Natural killer cell (primary cell): ENCODE measurements around the gene ZNF205. TPM values are rescaled to one million over a fixed set of nuclear protein-coding genes. Genes with fewer than 3 reads are reported as not detected.
"Not testable (repeated sequence)": the region's sequence is repeated elsewhere in the genome, so short reads cannot be mapped to it uniquely, and the experiment has no call there.

ENCODE experiments used
- ATAC-seq, 3 donors: fragments of 150-1000 bp in 2 of 3; fragments of 200-7000 bp in 1 of 3; cut with Tn5 transposase; 1 replicate in 1 of 3; 2 replicates in 2 of 3; pipeline ENCODE4 v1.10.0; 2021; ENCODE audit warnings: mild to moderate bottlenecking in 2 of 3, moderate library complexity in 2 of 3
- DNase-seq, 2 donors: peaks; one replicate each; pipeline versions ENCODE4 v3.0.0 to v3.0.0-alpha.2; 2013 to 2021; ENCODE audit warnings: mixed read lengths in 1 of 2
- H3K27ac ChIP-seq: one replicate; pipeline ENCODE4 v1.5.1; 2013; ENCODE audit warnings: mild to moderate bottlenecking, low read length
- H3K27me3 ChIP-seq: one replicate; pipeline ENCODE4 v1.6.1; 2013; ENCODE audit warnings: low read length; ENCODE audit not compliant: control insufficient read depth, insufficient read depth
- H3K36me3 ChIP-seq: one replicate; pipeline ENCODE4 v1.6.1; 2013; ENCODE audit warnings: low read length; ENCODE audit not compliant: control insufficient read depth, insufficient read depth
- H3K4me1 ChIP-seq: one replicate; pipeline ENCODE4 v1.6.1; 2013; ENCODE audit warnings: low read length; ENCODE audit not compliant: control insufficient read depth, insufficient read depth
- H3K4me3 ChIP-seq: one replicate; pipeline ENCODE4 v1.5.1; 2013; ENCODE audit warnings: low read length
- H3K9me3 ChIP-seq: one replicate; pipeline ENCODE4 v1.6.1; 2013; ENCODE audit warnings: low read length; ENCODE audit not compliant: control insufficient read depth, insufficient read depth
- H3K27ac Mint-ChIP-seq, 2 donors: one replicate each; pipeline ENCODE4 v1.8.0; 2022; ENCODE audit warnings: mild to moderate bottlenecking in 2 of 2, mixed read lengths in 2 of 2, moderate library complexity in 1 of 2
- H3K27me3 Mint-ChIP-seq, 2 donors: one replicate each; pipeline ENCODE4 v1.8.0; 2022; ENCODE audit warnings: low read depth in 2 of 2, mixed read lengths in 2 of 2
- H3K36me3 Mint-ChIP-seq: one replicate; pipeline ENCODE4 v1.8.0; 2022; ENCODE audit warnings: mixed read lengths
- H3K4me1 Mint-ChIP-seq, 2 donors: one replicate each; pipeline ENCODE4 v1.8.0; 2022; ENCODE audit warnings: mixed read lengths in 2 of 2
- H3K4me3 Mint-ChIP-seq: one replicate; pipeline ENCODE4 v1.8.0; 2022; ENCODE audit warnings: mild to moderate bottlenecking, moderate library complexity, mixed read lengths
- H3K9me3 Mint-ChIP-seq, 2 donors: one replicate each; pipeline ENCODE4 v1.8.0; 2022; ENCODE audit warnings: mixed read lengths in 2 of 2
- CTCF ChIP-seq: fragments of 200-600 bp; IDR thresholded peaks from one replicate; pipeline ENCODE4 v1.8.0; 2022; ENCODE audit warnings: antibody characterized with exemption
- WGBS: methylation state at CpG from one replicate; pipeline ENCODE4 v1.1.7; 2013; ENCODE audit warnings: missing lambda C conversion rate; ENCODE audit not compliant: insufficient coverage; 5-methylcytosine and 5-hydroxymethylcytosine counted together
- intact Hi-C: fragments of 100-400 bp; cut with micrococcal nuclease; formaldehyde crosslinking; loops from one replicate; pipeline ENCODE4 v1.14.2; 2022
- total RNA-seq, 4 donors: library from RNA; stranded (reverse); fragments of 120-200 nt in 1 of 4; gene quantifications; one replicate each; pipeline versions ENCODE4 v1.2.3 to v1.2.4, GENCODE V29; 2013 to 2022

Gene ZNF205
- total RNA-seq, 3 donors from 2014 or later (not counting 1 experiment from before 2014, with no cell fraction given) = 0.16 TPM; not detected in 2

GRCh38 chr16:3076577-3076976 is 35.8 kb upstream of the ZNF205 start:
- Mint-ChIP-seq H3K36me3 (peaks cover 6% of the 10 kb centered on the region), H3K4me3 (peak overlapping the region; percentile 74), H3K27me3 (no peaks in the 10 kb centered on the region), H3K9me3 (no peaks in the 10 kb centered on the region), H3K27ac (peak overlapping the region; percentile 91 to 97), H3K4me1 (peaks cover 78 to 84% of the 10 kb centered on the region in 2 donors)
- intact Hi-C loops = loop anchor here (5.0 kb wide), 1 partner anchor 76 kb away; no protein-coding TSS in a partner anchor
- DNase-seq (peak in 1 of 2 donors; percentile 35), ATAC-seq (no peak)
- H3K9me3 ChIP-seq = peaks cover 6% of the 10 kb centered on the region
- no peaks in the 10 kb centered on the region for H3K27me3 ChIP-seq
- H3K27ac ChIP-seq = peak overlapping the region; percentile 86
- peak overlapping the region; percentile 6 for H3K4me3 ChIP-seq
- H3K36me3 ChIP-seq = no peaks in the 10 kb centered on the region
- no peak for TF ChIP-seq CTCF
- peaks cover 79% of the 10 kb centered on the region for H3K4me1 ChIP-seq
- WGBS = 39% methylated on average over 5 of the region's 6 CpGs

GRCh38 chr16:3080024-3080423 is 32.4 kb upstream of the ZNF205 start:
- no peak overlapping the region for H3K4me3 ChIP-seq
- WGBS = 97% methylated on average over 17 of the region's 17 CpGs
- peaks cover 54 to 72% of the 10 kb centered on the region in 2 donors for H3K4me1 Mint-ChIP-seq
- no peak overlapping the region for H3K4me3 Mint-ChIP-seq
- DNase-seq (no peak), ATAC-seq (no peak)
- no peaks in the 10 kb centered on the region for H3K36me3 ChIP-seq
- H3K27me3 ChIP-seq = no peaks in the 10 kb centered on the region
- intact Hi-C loops = no loop called here
- no peak overlapping the region for H3K27ac ChIP-seq
- no peaks in the 10 kb centered on the region for H3K9me3 Mint-ChIP-seq
- H3K27me3 Mint-ChIP-seq = no peaks in the 10 kb centered on the region
- TF ChIP-seq CTCF = no peak
- peaks cover 6% of the 10 kb centered on the region for H3K9me3 ChIP-seq
- peaks cover 6% of the 10 kb centered on the region for H3K36me3 Mint-ChIP-seq
- peaks cover 62% of the 10 kb centered on the region for H3K4me1 ChIP-seq
- peak overlapping the region in 1 of 2 donors; percentile 57 for H3K27ac Mint-ChIP-seq

- WGBS = 98% methylated on average over 13 of the region's 13 CpGs
These were observed 30.4 kb upstream of the ZNF205 start for GRCh38 chr16:3081957-3082356.

GRCh38 chr16:3083408-3083807 is 29.0 kb upstream of the ZNF205 start:
- H3K4me3 ChIP-seq, H3K9me3 Mint-ChIP-seq, DNase-seq, H3K36me3 ChIP-seq, H3K9me3 ChIP-seq, H3K4me3 Mint-ChIP-seq, H3K27me3 ChIP-seq, intact Hi-C loops, H3K36me3 Mint-ChIP-seq, H3K27me3 Mint-ChIP-seq, ATAC-seq, H3K27ac ChIP-seq: not testable (repeated sequence)
- Mint-ChIP-seq H3K27ac (peak overlapping the region in 1 of 2 donors; percentile 65), H3K4me1 (peaks cover 52 to 70% of the 10 kb centered on the region in 2 donors)
- H3K4me1 ChIP-seq = peaks cover 61% of the 10 kb centered on the region
- WGBS = 98% methylated on average over 8 of the region's 8 CpGs

More at GRCh38 chr16:3081957-3082356, 30.4 kb upstream of the ZNF205 start:
- H3K27ac ChIP-seq, H3K9me3 ChIP-seq, H3K27me3 Mint-ChIP-seq, intact Hi-C loops, H3K4me3 Mint-ChIP-seq, H3K27ac Mint-ChIP-seq, DNase-seq, H3K27me3 ChIP-seq, H3K36me3 Mint-ChIP-seq, H3K4me3 ChIP-seq, H3K9me3 Mint-ChIP-seq, H3K36me3 ChIP-seq, ATAC-seq: not testable (repeated sequence)
- H3K4me1 Mint-ChIP-seq = peaks cover 53 to 70% of the 10 kb centered on the region in 2 donors
- peaks cover 61% of the 10 kb centered on the region for H3K4me1 ChIP-seq
